HEK293 (cell line): Measurements from ENCODE around the gene FBLN5.

Experiments
- MYNN ChIP-seq: fragments of 450-650 bp; formaldehyde crosslinking; IDR thresholded peaks from 2 replicates; pipeline ENCODE4 v1.5.1; 2016; ENCODE audit warnings: missing biosample characterization, missing genetic modification characterization, borderline replicate concordance
- MZF1 ChIP-seq: fragments of 450-650 bp; formaldehyde crosslinking; IDR thresholded peaks from 2 replicates; pipeline ENCODE4 v1.5.1; 2017; ENCODE audit warnings: missing biosample characterization, missing genetic modification characterization, borderline replicate concordance
- OSR2 ChIP-seq: fragments of 450-650 bp; formaldehyde crosslinking; IDR thresholded peaks from 2 replicates; pipeline ENCODE4 v1.5.1; 2016; ENCODE audit warnings: missing biosample characterization, missing genetic modification characterization
- WT1 ChIP-seq: fragments of 450-650 bp; formaldehyde crosslinking; IDR thresholded peaks from 2 replicates; pipeline ENCODE4 v1.5.1; 2016; ENCODE audit warnings: missing biosample characterization, missing genetic modification characterization
- ZBTB48 ChIP-seq: fragments of 450-650 bp; formaldehyde crosslinking; IDR thresholded peaks from 2 replicates; pipeline ENCODE4 v1.5.1; 2016; ENCODE audit warnings: missing biosample characterization, missing genetic modification characterization
- ZNF155 ChIP-seq: fragments of 450-650 bp; formaldehyde crosslinking; IDR thresholded peaks from 2 replicates; pipeline ENCODE4 v1.5.1; 2016; ENCODE audit warnings: missing biosample characterization, missing genetic modification characterization
- ZNF175 ChIP-seq: fragments of 450-650 bp; formaldehyde crosslinking; IDR thresholded peaks from 2 replicates; pipeline ENCODE4 v1.5.1; 2016; ENCODE audit warnings: missing biosample characterization, missing genetic modification characterization
- ZNF211 ChIP-seq: fragments of 450-650 bp; formaldehyde crosslinking; IDR thresholded peaks from 2 replicates; pipeline ENCODE4 v1.5.1; 2016; ENCODE audit warnings: low read depth, missing biosample characterization, missing genetic modification characterization
- ZNF302 ChIP-seq: fragments of 450-650 bp; formaldehyde crosslinking; IDR thresholded peaks from 2 replicates; pipeline ENCODE4 v1.5.1; 2016; ENCODE audit warnings: missing biosample characterization, missing genetic modification characterization, low read depth
- ZNF350 ChIP-seq: fragments of 450-650 bp; formaldehyde crosslinking; IDR thresholded peaks from 2 replicates; pipeline ENCODE4 v1.5.0; 2017; ENCODE audit warnings: missing biosample characterization, mild to moderate bottlenecking, missing genetic modification characterization
- ZNF510 ChIP-seq: fragments of 450-650 bp; formaldehyde crosslinking; IDR thresholded peaks from 2 replicates; pipeline ENCODE4 v1.5.1; 2018; ENCODE audit warnings: mild to moderate bottlenecking, missing genetic modification characterization, missing biosample characterization; ENCODE audit not compliant: insufficient replicate concordance
- ZNF549 ChIP-seq: fragments of 450-650 bp; IDR thresholded peaks from 2 replicates; pipeline ENCODE4 v1.5.1; 2018; ENCODE audit warnings: missing biosample characterization, missing genetic modification characterization, mild to moderate bottlenecking, inconsistent platforms, moderate library complexity
- ZNF600 ChIP-seq: fragments of 450-650 bp; formaldehyde crosslinking; IDR thresholded peaks from 2 replicates; pipeline ENCODE4 v1.5.1; 2016; ENCODE audit warnings: missing biosample characterization, missing genetic modification characterization
- ZNF621 ChIP-seq: fragments of 450-650 bp; formaldehyde crosslinking; IDR thresholded peaks from 2 replicates; pipeline ENCODE4 v1.5.1; 2017; ENCODE audit warnings: missing biosample characterization, missing genetic modification characterization
- ZNF664 ChIP-seq: fragments of 450-650 bp; formaldehyde crosslinking; IDR thresholded peaks from 2 replicates; pipeline ENCODE4 v1.5.1; 2016; ENCODE audit warnings: missing biosample characterization, missing genetic modification characterization
- ZNF701 ChIP-seq: fragments of 450-650 bp; formaldehyde crosslinking; IDR thresholded peaks from 2 replicates; pipeline ENCODE4 v1.5.1; 2016; ENCODE audit warnings: missing biosample characterization, missing genetic modification characterization
- ZNF837 ChIP-seq: fragments of 450-650 bp; formaldehyde crosslinking; IDR thresholded peaks from 2 replicates; pipeline ENCODE4 v1.5.1; 2016; ENCODE audit warnings: missing biosample characterization, missing genetic modification characterization
- TF ChIP-seq, protein P1 (sequence below): fragments of 450-650 bp; formaldehyde crosslinking; IDR thresholded peaks from 2 replicates; pipeline ENCODE4 v1.5.1; 2016; ENCODE audit warnings: missing biosample characterization, missing genetic modification characterization, low read depth
- TF ChIP-seq, protein P2 (sequence below): fragments of 450-650 bp; formaldehyde crosslinking; IDR thresholded peaks from 2 replicates; pipeline ENCODE4 v1.5.1; 2017; ENCODE audit warnings: missing biosample characterization, missing genetic modification characterization
- TF ChIP-seq, protein P3 (sequence below): fragments of 450-650 bp; IDR thresholded peaks from 2 replicates; pipeline ENCODE4 v1.5.1; 2018; ENCODE audit warnings: missing biosample characterization, mild to moderate bottlenecking, missing genetic modification characterization
- TF ChIP-seq, protein P4 (sequence below): fragments of 450-650 bp; formaldehyde crosslinking; IDR thresholded peaks from 2 replicates; pipeline ENCODE4 v1.5.1; 2016; ENCODE audit warnings: missing biosample characterization, missing genetic modification characterization
- TF ChIP-seq, protein P5 (sequence below): fragments of 450-650 bp; formaldehyde crosslinking; IDR thresholded peaks from 2 replicates; pipeline ENCODE4 v1.5.0; 2017; ENCODE audit warnings: missing biosample characterization, missing genetic modification characterization, borderline replicate concordance
- TF ChIP-seq, protein P6 (sequence below): fragments of 450-650 bp; formaldehyde crosslinking; IDR thresholded peaks from 2 replicates; pipeline ENCODE4 v1.5.1; 2016; ENCODE audit warnings: missing biosample characterization, missing genetic modification characterization
- TF ChIP-seq, protein P7 (sequence below): fragments of 450-650 bp; formaldehyde crosslinking; optimal IDR thresholded peaks from 2 replicates; pipeline ENCODE3; 2016; ENCODE audit warnings: missing biosample characterization, mild to moderate bottlenecking, missing genetic modification characterization
- TF ChIP-seq, protein P8 (sequence below): fragments of 450-650 bp; formaldehyde crosslinking; IDR thresholded peaks from 2 replicates; pipeline ENCODE4 v1.5.1; 2016; ENCODE audit warnings: missing biosample characterization, missing genetic modification characterization

FBLN5 gene

DNA sequence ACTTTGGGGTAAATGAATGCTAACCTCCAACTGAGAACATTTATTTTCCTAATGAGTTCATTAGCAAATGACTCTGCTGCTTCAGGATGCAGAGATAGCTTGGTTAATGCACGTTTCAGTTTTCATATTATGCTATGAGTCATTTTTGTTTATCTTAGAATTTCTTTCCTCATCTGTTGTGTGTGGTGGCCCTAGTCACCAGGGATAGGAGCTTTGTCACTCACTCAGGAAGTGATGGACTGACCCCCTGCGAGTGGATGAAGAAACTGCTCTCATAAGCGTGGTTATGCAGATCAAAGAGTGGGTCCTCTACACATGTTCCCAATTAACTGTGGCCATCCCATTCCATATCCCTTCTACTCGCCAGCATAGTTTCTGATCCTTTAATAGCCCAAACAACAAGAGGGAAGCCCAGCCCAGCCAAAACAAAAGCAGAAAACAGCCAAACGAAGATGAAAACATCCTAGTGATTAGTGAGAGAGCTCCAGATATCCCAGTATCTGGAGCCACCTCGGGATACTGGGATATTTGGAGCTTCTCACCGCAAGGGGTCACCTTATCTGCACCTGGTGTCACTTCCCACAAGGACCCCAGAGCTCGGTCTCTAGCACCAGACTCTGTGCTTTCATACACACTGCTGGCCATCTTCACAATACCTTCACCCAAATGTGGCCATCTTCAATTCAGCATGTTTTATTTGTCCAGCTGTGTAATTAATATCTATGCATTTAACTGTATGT is 88.8 kb downstream of the FBLN5 start (continued):
- TF ChIP-seq, protein P1, sequence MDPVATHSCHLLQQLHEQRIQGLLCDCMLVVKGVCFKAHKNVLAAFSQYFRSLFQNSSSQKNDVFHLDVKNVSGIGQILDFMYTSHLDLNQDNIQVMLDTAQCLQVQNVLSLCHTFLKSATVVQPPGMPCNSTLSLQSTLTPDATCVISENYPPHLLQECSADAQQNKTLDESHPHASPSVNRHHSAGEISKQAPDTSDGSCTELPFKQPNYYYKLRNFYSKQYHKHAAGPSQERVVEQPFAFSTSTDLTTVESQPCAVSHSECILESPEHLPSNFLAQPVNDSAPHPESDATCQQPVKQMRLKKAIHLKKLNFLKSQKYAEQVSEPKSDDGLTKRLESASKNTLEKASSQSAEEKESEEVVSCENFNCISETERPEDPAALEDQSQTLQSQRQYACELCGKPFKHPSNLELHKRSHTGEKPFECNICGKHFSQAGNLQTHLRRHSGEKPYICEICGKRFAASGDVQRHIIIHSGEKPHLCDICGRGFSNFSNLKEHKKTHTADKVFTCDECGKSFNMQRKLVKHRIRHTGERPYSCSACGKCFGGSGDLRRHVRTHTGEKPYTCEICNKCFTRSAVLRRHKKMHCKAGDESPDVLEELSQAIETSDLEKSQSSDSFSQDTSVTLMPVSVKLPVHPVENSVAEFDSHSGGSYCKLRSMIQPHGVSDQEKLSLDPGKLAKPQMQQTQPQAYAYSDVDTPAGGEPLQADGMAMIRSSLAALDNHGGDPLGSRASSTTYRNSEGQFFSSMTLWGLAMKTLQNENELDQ (tag by site-specific recombination): no peak
- TF ChIP-seq ZNF664 (tag by site-specific recombination): no peak
- TF ChIP-seq, protein P2, sequence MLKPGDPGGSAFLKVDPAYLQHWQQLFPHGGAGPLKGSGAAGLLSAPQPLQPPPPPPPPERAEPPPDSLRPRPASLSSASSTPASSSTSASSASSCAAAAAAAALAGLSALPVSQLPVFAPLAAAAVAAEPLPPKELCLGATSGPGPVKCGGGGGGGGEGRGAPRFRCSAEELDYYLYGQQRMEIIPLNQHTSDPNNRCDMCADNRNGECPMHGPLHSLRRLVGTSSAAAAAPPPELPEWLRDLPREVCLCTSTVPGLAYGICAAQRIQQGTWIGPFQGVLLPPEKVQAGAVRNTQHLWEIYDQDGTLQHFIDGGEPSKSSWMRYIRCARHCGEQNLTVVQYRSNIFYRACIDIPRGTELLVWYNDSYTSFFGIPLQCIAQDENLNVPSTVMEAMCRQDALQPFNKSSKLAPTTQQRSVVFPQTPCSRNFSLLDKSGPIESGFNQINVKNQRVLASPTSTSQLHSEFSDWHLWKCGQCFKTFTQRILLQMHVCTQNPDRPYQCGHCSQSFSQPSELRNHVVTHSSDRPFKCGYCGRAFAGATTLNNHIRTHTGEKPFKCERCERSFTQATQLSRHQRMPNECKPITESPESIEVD: peak; percentile 61
- TF ChIP-seq ZNF302 (tag by site-specific recombination): no peak
- TF ChIP-seq, protein P3, sequence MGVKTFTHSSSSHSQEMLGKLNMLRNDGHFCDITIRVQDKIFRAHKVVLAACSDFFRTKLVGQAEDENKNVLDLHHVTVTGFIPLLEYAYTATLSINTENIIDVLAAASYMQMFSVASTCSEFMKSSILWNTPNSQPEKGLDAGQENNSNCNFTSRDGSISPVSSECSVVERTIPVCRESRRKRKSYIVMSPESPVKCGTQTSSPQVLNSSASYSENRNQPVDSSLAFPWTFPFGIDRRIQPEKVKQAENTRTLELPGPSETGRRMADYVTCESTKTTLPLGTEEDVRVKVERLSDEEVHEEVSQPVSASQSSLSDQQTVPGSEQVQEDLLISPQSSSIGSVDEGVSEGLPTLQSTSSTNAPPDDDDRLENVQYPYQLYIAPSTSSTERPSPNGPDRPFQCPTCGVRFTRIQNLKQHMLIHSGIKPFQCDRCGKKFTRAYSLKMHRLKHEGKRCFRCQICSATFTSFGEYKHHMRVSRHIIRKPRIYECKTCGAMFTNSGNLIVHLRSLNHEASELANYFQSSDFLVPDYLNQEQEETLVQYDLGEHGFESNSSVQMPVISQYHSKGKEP (tag by site-specific recombination): peak; percentile 67; the same call in 1 of the 2 replicates
- TF ChIP-seq ZNF837 (tag by site-specific recombination): no peak
- TF ChIP-seq WT1 (tag by site-specific recombination): peak; percentile 26; the same call in 1 of the 2 replicates
- TF ChIP-seq, protein P4, sequence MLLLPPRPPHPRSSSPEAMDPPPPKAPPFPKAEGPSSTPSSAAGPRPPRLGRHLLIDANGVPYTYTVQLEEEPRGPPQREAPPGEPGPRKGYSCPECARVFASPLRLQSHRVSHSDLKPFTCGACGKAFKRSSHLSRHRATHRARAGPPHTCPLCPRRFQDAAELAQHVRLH (tag by site-specific recombination): no peak
- TF ChIP-seq, protein P5, sequence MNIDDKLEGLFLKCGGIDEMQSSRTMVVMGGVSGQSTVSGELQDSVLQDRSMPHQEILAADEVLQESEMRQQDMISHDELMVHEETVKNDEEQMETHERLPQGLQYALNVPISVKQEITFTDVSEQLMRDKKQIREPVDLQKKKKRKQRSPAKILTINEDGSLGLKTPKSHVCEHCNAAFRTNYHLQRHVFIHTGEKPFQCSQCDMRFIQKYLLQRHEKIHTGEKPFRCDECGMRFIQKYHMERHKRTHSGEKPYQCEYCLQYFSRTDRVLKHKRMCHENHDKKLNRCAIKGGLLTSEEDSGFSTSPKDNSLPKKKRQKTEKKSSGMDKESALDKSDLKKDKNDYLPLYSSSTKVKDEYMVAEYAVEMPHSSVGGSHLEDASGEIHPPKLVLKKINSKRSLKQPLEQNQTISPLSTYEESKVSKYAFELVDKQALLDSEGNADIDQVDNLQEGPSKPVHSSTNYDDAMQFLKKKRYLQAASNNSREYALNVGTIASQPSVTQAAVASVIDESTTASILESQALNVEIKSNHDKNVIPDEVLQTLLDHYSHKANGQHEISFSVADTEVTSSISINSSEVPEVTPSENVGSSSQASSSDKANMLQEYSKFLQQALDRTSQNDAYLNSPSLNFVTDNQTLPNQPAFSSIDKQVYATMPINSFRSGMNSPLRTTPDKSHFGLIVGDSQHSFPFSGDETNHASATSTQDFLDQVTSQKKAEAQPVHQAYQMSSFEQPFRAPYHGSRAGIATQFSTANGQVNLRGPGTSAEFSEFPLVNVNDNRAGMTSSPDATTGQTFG (tag by site-specific recombination): no peak
- TF ChIP-seq MYNN (tag by site-specific recombination): no peak
- peak; percentile 93 for TF ChIP-seq ZNF600 (tag by site-specific recombination)
- TF ChIP-seq OSR2 (tag by site-specific recombination): peak; percentile 88
- peak; percentile 68 for TF ChIP-seq ZBTB48 (tag by site-specific recombination)
- TF ChIP-seq, protein P6, sequence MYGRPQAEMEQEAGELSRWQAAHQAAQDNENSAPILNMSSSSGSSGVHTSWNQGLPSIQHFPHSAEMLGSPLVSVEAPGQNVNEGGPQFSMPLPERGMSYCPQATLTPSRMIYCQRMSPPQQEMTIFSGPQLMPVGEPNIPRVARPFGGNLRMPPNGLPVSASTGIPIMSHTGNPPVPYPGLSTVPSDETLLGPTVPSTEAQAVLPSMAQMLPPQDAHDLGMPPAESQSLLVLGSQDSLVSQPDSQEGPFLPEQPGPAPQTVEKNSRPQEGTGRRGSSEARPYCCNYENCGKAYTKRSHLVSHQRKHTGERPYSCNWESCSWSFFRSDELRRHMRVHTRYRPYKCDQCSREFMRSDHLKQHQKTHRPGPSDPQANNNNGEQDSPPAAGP (tag by site-specific recombination): no peak
- no peak for TF ChIP-seq MZF1 (tag by site-specific recombination)
- no peak for TF ChIP-seq ZNF621 (tag by site-specific recombination)
- no peak for TF ChIP-seq ZNF350 (tag by site-specific recombination)
- TF ChIP-seq, protein P7, sequence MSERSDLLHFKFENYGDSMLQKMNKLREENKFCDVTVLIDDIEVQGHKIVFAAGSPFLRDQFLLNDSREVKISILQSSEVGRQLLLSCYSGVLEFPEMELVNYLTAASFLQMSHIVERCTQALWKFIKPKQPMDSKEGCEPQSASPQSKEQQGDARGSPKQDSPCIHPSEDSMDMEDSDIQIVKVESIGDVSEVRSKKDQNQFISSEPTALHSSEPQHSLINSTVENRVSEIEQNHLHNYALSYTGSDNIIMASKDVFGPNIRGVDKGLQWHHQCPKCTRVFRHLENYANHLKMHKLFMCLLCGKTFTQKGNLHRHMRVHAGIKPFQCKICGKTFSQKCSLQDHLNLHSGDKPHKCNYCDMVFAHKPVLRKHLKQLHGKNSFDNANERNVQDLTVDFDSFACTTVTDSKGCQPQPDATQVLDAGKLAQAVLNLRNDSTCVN (tag by site-specific recombination): no peak
- no peak for TF ChIP-seq ZNF549 (tag by site-specific recombination)
- TF ChIP-seq ZNF510 (tag by site-specific recombination): no peak
- TF ChIP-seq ZNF155 (tag by site-specific recombination): no peak
- no peak for TF ChIP-seq ZNF211 (tag by site-specific recombination)
- TF ChIP-seq, protein P8, sequence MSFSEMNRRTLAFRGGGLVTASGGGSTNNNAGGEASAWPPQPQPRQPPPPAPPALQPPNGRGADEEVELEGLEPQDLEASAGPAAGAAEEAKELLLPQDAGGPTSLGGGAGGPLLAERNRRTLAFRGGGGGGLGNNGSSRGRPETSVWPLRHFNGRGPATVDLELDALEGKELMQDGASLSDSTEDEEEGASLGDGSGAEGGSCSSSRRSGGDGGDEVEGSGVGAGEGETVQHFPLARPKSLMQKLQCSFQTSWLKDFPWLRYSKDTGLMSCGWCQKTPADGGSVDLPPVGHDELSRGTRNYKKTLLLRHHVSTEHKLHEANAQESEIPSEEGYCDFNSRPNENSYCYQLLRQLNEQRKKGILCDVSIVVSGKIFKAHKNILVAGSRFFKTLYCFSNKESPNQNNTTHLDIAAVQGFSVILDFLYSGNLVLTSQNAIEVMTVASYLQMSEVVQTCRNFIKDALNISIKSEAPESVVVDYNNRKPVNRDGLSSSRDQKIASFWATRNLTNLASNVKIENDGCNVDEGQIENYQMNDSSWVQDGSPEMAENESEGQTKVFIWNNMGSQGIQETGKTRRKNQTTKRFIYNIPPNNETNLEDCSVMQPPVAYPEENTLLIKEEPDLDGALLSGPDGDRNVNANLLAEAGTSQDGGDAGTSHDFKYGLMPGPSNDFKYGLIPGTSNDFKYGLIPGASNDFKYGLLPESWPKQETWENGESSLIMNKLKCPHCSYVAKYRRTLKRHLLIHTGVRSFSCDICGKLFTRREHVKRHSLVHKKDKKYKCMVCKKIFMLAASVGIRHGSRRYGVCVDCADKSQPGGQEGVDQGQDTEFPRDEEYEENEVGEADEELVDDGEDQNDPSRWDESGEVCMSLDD (tag by site-specific recombination): no peak
- no peak for TF ChIP-seq ZNF175 (tag by site-specific recombination)
- no peak for TF ChIP-seq ZNF701
